HuH-7.5 (cell line): ENCODE data around the gene CRTC3.
A peak's percentile ranks its signal among the peaks of the same experiment; 100 is the strongest.
"Not testable (repeated sequence)": the region's sequence is repeated elsewhere in the genome, so short reads cannot be mapped to it uniquely, and the experiment has no call there.

Experiments
- DNase-seq: peaks from one replicate; pipeline ENCODE4 v3.0.0; 2011; ENCODE audit warnings: low spot score

The CRTC3 gene

DNA sequence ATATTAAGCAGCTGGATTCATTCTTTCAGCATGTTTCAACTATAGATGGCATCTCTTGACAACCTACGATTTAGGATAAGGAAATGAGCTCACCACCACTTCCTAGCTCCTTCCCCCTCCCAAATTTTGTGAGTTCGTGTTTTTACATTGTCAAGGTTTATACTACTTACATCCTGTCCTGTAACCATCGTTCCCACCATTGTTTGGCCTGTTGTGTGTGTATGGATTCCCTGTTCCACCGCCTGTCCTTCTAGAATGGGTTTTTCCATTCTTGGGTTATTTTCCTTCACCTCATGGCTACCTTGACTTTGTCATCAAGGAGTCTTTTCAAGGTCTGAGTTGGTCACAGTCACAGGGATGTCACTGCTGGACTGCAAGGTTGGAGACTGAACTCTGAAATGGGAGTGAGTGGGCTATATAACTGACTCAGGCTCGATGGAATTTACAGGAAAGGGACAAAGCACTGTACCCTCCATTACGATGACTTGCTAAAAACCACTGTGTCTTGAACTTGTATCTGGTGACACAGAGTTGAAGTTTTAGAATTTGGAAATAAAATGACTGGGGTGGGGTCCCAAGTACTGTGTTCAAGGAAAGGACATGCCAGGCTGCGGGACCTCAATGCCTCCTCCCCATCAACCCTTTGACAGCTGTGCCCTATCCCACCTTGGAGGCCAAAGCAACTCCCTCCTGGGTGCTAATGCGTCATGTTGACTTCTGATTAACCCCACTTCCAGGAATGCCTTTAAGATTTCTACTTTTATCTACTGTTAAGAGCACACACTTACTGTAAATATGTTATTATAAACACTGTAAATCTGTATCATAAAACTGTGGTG is 120.6 kb downstream of the CRTC3 start:
- no peak for DNase-seq

DNA sequence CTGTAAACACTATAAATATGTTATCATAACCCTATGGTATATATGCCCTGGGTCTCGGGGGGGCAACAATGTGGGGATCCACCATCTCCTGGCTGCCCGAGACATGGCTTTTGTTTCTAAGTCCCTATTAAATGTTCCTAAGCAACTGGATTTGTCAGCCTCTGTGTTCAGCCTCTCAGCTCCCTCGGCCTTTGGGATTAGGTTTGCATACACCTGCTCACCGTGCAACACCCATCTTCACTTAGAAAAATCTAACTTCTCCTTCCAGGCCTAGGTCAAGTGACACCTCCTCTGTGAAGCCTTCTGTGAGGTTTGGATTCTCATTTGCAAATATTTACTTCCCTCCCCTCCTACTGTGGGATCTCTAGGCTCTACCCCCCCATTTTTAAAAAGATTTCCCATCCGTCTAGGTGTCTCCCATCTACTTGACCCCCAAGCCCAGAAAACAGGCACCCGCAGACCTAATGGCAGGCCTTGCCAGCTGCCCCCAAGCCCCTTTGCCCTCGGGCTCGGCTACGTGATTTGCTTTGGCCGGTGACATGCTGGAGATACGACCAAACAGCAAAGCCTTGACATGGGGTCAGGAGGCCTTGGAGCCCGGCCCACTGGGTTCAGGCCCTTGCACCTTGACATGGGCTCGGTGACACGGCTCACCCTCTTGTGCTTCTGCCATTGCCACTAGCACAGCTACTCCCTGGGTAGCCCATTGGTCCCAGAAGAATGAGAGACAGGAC is 121.4 kb downstream of the CRTC3 start:
- DNase-seq, result no peak

DNA sequence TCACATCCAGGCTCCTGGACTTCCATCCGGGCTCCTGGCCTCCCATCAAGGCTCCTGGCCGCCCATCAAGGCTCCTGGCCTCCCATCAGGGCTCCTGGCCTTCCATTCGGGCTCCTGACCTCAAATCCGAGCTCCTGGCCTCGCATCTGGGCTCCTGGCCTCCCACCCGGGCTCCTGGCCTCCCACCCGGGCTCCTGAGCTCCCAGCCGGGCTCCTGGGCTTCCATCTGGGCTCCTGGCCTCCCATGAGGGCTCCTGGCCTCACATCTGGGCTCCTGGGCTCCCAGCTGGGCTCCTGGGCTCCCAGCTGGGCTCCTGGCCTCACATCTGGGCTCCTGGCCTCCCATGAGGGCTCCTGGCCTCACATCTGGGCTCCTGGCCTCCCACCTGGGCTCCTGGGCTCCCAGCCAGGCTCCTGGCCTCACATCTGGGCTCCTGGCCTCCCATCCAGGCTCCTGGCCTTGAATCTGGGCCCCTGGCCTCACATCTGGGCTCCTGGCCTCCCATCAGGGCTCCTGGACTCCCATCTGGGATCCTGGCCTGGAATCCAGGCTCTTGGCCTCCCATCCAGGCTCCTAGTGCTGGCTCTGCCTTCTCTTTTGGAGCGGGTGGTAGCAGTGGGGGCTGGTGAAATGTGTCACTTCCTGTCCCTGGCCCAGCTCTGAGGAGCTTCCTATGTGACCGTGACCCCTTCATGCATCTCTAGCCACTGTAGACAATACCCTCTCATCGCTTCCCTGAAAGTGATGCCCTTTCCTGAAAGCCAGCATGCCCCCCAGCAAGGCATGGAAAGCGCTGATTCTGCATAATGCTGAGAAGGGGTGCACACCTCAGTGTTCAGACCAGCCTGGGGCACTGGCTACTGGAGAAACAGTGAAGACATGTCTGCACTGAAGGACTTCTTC is 124.8 kb downstream of the CRTC3 start:
- no peak for DNase-seq

DNA sequence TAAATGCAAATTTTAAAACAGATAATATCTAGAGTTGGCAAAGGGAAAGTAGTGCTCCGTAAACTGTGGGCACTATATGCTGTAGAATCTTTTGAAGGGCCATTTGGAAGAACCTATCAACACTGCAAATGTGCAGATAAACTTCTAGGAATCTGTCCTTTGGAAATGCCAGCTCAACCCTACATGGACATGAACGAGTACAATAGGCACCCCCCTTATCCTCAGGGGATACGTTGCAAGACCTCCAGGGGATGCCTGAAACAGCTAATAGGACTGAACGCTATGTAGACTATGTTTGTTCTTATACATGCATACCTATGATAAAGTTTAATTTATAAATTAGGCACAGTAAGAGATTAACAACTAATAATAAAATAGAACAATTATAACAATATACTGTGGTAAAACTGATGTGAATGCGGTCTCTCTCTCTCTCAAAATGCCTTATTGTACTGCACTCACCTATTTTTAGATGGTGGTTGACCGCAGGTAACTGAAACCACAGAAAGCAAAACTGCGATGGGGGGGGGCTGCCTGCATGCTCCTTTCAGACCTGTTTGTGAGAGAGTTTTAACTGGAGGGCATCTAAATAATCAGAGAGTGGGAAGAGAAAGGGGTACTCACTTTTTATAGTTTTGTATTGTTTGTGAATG is 127.9 kb downstream of the CRTC3 start:
- DNase-seq, result not testable (repeated sequence)

DNA sequence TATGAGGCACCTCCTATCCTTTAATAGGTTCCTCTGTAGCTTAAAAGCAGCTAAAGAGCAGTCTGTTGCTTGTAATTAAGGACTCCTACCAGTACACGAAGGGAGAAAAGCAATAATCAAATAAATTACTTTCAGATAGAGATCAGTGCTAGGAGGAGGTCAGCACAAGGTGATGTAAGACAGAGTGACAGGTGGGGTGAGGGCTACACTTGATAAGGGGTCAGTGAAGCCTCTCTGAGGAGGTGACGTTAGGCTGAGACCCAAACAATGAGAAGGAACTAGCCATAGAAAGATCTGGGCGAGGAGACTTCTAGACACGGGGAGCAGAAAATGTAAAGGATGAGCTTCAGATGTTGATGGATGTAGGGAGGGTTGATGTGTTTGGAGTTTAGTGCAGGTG is 129.8 kb downstream of the CRTC3 start:
- no peak for DNase-seq

DNA sequence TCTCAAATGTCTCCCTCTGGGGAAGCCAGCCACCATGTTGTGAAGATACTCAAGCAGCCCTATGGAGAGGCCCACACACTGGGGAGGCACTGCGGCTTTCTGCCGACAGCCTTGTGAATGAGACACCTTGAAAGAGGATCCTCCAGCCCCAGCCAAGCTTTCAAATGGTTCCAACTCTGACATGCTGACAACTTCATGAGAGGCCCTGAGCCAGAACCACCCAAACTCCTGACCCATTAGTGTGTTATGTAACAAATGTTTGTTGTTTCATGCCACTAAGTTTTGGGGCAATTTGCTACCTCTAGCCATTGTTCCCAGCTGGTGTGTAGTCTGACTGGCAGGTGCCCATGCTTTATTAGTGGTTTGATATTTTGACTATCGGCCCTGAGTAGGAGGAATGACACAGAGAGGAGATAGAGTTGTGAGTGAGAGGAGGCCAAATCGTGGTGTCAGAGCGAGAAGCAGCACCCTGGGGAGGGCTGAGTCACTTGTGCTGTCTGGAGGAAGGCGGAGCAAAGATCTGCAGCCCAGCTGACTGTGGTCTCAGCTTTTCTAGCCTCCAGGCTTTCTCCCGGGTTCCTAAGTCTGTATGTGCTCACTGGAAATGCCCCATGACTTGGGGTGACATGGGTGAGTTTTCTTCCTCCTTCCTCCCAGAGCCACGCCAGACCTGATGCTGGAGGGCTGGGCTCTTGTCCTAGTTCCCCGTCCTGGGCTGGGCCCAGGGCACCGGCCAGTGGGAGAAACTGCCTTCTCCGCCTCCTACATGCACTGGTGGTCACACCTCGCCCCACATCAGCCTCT is 130.7 kb downstream of the CRTC3 start:
- DNase-seq, result no peak

DNA sequence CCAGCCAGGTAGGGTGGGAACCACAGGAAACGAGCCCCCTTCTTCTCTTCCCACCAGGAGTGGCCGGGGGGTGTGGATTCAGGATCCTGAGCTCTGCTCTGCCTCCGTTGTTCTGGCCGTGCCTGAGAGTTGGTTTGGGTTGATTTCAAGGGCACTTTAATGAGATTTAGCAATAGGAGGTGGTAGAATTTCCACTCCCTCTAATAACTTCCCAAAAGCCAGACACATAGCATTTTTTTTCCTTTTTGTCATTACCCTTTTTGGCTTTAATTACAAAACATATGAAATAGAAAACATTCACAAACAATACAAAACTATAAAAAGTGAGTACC is 131.2 kb downstream of the CRTC3 start:
- not testable (repeated sequence) for DNase-seq

DNA sequence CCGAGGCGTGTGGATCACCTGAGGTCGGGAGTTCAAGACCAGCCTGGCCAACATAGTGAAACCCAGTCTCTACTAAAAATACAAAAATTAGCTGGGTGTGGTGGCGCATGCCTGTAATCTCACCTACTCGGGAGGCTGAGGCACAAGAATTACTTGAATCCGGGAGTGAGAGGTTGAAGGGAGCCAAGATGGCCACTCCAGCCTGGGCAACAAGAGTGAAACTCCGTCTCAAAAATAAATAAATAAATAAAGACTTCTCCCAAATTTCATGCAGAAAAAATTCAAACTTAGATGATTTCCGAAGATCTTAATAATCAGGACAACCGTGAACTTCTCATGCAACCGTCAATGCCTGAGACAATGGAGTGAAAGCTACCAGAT is 134.3 kb downstream of the CRTC3 start:
- DNase-seq, result not testable (repeated sequence)

- peak; percentile 90 for DNase-seq
These were observed 135.0 kb downstream of the CRTC3 start for GRCh38 chr15:90664650-90665287.

DNA sequence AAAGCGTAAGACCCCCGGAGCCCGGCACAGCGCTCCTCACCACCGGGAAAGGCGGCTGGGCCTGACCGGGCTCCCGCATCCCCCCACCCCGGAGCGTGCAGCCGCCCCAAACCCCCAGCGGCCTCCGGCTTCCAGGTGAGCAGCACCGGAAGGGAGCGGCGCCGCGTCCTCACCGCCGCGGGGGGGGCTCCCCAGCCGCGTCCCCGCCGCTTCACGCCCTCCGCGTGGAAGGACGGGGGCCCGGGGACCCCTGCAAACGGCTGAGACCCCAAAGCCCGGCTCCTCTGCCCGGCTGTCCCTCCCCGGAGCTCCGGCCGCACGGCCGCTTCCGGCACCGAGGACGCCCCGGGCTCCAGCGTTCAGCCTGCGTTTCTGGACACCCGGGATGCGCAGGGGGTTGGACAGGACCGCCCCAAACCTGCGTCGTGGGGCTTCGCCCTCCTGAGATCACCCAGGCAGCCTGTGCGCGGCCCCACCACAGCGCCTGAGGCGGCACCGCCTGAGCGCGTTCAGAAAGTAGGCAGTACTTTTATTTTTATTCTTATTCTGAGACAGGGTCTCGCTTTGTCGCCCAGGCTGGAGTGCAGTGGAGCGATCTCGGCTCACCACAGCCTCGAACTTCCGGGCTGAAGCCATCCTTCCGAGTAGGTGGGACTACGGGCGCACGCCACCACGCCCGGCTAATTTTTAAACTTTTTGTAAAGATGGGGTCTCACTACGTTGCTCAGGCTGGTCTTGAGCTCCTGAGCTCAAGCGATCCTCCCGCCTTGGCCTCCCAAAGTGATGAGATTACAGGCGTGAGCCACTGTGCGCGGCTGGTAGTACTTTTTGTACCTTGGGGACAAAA is 135.8 kb downstream of the CRTC3 start:
- DNase-seq, result peak; percentile 90

DNA sequence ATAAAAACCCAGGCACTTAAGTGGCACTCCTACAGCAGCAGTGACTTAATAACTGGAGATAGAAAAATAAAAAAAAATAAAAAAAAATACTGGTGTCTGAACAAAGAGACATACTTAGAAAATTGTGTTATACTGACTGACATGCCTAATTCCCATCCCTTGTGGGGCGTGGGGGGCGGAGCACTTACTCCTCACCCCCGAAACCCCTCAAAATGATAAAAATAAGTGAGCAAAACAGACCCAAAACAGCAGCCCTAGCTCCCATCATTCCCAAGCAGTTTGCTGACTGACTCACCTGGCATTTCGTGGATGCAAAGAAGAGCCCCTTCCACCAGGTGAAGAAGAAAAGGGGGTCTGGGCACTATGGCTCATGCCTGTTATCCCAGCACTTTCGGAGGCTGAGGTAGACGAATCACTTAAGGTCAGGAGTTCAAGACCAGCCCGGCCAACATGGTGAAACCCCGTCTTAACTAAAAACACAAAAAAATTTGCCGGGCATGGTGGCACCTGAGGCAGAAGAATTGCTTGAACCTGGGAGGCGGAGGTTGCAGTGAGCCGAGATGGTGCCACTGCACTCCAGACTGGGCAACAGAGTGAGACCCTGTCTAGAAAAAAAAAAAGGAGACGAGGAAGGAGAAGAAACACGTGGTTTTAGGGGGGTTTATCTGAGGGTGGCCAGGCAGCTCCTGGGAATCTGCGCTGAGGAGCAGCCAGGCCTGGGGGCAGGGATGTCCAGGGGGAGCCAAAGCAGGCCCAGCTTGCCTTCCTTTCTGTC is 136.6 kb downstream of the CRTC3 start:
- DNase-seq, result no peak

DNA sequence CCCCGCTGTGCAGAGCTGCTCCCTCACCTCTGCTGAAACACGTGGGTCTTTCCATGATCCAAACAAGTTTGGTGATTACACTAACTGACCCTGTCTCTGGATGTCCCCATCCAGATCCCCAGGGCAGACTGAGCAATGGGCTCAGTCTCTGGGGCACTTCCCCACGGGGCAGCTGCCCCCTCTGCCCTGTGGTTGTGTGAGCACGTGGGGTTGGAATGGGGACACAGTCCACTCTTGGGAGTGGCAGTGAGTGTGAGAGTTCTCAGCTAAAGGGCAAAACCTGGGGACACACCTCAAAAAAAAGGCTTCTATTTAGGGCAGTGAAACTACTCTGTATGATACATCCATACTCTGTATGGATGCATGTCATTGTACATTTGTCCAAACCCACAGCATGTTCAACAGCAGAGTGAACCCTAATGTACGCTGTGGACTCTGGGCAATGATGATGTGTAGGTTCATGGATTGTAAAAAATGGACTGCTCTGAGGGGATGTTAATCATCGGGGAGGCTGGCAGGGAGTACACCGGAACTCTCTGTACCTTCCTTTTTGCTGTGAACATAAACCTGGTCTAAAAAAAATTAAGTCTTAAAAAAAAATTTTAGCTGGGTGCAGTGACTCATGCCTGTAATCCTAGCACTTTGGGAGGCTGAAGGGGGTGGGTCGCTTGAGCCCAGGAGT is 137.5 kb downstream of the CRTC3 start:
- no peak for DNase-seq

DNA sequence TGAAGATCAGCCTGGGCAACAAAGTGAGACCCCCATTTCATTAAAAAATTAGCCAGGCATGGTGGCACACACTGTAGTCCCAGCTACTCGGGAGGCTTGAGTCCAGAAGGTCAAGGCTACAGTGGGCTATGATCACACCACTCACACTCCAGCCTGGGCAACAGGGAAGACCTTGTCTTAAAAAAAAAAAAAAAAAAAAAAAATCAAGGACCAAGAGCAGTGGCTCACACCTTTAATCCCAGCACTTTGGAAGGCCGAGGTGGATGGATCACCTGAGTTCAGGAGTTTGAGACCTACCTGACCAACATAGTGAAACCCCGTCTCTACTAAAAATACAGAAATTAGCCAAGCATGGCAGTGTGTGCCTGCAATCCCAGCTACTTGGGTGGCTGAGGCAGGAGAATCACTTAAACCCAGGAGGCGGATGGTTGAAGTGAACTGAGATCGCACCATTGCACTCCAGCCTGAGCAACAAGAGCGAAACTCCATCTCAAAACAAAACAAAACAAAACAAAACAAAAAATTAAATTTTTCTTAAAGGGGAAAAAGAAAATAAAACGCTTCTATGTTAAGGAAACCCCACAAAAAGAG is 138.1 kb downstream of the CRTC3 start:
- not testable (repeated sequence) for DNase-seq

DNA sequence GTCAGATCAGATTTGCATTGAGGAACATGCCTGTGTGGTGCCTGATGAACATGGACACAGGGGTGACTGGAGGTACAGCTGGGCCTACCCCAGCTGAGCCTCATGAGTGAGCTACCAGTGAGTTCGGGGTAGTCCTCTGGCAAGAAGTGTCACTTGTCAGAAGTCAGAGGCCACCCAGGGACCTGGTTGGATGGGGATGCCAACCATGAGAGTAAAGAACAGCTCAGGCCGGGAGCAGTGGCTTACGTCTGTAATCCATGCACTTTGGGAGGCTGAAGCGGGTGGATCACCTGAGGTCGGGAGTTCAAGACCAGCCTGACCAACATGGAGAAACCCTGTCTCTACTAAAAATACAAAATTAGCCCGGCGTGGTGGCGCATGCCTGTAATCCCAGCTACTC is 140.9 kb downstream of the CRTC3 start:
- DNase-seq, result not testable (repeated sequence)

DNA sequence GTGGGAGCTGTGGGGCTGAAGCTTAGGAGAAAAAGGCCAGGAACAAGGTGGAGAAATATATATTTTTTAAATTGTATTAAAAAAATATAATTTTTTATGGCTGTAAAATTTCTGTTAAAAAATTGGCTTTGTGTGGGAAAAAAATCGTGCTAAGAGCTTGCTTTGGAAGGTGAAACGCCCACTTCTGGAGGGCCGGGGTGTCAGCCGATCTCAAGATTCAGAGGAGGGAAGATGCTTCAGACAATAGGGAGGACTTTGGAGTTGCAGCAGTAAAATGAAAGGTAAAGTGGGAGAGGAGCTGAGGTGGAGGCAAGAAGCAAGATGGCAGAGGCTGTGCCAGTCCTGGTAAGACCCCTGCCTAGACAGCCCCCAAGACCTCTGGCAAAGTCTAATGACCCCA is 141.5 kb downstream of the CRTC3 start:
- DNase-seq, result no peak

DNA sequence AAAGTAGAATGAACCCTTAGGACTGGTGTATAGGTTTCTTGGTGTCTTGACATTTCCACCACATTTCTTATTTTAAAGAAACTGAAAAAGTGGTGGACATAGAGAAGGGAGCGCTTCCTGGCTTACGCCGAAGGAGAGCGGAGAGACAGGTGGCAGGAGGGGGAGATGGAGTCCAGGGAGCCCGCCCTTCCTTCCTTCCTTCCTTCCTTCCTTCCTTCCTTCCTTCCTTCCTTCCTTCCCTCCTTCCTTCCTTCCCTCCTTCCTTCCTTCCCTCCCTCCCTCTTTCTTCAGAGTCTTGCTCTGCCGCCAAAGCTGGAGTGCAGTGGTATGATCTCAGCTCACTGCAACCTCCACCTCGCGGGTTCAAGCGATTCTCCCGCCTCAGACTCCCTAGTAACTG is 143.6 kb downstream of the CRTC3 start:
- DNase-seq, result not testable (repeated sequence)

DNA sequence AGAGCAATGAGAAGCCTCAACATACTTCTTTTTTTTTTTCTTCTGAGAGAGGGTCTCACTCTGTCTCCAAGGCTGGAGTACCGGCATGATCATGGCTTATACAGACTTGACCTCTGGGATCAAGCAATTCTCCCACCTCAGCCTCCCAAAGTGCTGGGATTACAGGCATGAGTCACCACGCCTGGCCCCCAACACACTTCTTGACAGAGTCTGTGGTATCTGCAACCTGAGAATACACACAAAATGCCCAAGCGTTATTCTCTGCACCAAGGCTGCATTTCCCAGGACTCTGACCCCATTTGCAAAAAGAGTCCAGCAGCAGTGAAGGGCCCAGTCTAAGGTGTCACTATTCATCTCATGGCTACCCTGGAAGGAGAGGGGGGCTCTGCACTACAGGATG is 144.8 kb downstream of the CRTC3 start:
- no peak for DNase-seq

DNA sequence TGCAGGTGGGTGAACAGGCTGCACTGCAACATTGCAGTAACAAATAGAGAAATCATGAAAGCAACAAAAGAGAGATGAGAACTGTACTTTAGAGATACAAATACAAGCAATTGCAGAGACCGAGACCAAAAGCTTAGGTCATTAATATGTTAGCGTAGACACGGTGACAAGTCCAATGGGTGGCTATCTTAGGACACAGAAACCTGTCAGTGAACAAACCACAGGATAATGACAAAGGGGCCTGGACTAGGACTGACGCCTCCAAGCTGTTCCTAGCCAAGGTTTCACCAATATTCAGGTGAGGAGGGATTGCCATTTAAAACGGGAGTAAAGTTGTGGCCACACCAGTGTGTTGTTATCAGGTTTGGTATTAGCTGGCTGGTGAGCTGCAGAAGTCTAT is 145.7 kb downstream of the CRTC3 start:
- DNase-seq, result no peak
